Measurements from ENCODE around the gene PPP1CA.

- TF ChIP-seq CTCF (IDR thresholded peaks at IDR 0.05) (no peak), POLR2A (IDR thresholded peaks at IDR 0.05) (no peak)
Measured at GRCh38 chr11:67423891-67424613, 22.4 kb upstream of the PPP1CA start.
